ENCODE data around the gene INTS6. TPM values are rescaled to one million over a fixed set of nuclear protein-coding genes. Genes with fewer than 3 reads are reported as not detected.

Gene INTS6
- total and polyA plus RNA-seq, 11 donors: 7.7 to 30.2 (median 23.4) TPM

DNA sequence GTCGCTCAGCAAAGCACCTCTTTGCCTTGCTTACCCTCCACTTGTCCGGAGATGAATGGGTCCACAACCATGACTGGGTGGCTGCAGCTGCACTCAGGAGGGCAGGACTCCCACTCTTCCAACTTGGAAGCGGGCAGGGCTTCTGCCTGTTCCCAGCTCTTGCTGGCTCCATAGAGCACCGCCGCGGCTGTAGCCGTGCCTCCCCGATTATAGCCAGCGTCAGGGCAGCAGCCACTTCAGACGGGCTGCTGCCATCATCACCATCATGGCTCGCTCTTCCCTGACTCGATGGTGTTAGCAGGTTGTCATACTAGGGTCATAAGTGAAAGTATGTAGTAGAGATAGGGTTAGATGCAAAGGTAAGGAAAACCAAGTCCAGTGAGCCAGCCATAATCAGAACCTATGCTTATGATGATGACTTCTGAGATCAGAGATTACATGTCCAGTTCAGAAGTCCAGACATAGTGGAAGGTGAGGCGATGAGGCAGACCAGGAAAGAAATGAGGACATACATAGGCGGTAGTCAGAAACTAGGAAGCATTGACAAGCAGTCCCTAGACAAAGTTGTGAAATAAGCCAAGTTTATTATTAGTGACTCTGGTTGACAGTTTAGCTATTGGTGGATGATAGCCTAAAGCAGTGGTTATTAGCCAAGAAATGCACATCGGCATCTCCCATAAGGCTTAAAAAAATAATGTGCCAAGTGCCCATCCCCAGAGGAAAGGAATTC, 4.4 kb upstream of the INTS6 start:
- ATAC-seq (no peak), DNase-seq (no peak)
- Histone ChIP-seq H3K36me3 (peaks cover 0 to 18% (median 8%) of the 10 kb centered on the region in 9 donors), H3K4me3 (no peak overlapping the region), H3K4me1 (peaks cover 0 to 16% (median 9%) of the 10 kb centered on the region in 12 donors), H3K27me3 (no peaks in the 10 kb centered on the region), H3K9me3 (peaks cover 0 to 12% (median 3%) of the 10 kb centered on the region in 12 donors), H3K27ac (no peak overlapping the region)
- intact Hi-C loops (cut with DNase I): loop anchor here in 3 of 10 donors (5.0 to 10.0 kb wide), 3 partner anchors 125 to 338 kb away; partner anchors contain the start of gene WDFY2 (in 1 of the 3)
- TF ChIP-seq, protein P1, sequence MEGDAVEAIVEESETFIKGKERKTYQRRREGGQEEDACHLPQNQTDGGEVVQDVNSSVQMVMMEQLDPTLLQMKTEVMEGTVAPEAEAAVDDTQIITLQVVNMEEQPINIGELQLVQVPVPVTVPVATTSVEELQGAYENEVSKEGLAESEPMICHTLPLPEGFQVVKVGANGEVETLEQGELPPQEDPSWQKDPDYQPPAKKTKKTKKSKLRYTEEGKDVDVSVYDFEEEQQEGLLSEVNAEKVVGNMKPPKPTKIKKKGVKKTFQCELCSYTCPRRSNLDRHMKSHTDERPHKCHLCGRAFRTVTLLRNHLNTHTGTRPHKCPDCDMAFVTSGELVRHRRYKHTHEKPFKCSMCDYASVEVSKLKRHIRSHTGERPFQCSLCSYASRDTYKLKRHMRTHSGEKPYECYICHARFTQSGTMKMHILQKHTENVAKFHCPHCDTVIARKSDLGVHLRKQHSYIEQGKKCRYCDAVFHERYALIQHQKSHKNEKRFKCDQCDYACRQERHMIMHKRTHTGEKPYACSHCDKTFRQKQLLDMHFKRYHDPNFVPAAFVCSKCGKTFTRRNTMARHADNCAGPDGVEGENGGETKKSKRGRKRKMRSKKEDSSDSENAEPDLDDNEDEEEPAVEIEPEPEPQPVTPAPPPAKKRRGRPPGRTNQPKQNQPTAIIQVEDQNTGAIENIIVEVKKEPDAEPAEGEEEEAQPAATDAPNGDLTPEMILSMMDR (IDR thresholded peaks at IDR 0.05): no peak
- 94 to 97% (median 96%) methylated on average over 14 to 15 of the region's 15 CpGs for WGBS, 4 donors

DNA sequence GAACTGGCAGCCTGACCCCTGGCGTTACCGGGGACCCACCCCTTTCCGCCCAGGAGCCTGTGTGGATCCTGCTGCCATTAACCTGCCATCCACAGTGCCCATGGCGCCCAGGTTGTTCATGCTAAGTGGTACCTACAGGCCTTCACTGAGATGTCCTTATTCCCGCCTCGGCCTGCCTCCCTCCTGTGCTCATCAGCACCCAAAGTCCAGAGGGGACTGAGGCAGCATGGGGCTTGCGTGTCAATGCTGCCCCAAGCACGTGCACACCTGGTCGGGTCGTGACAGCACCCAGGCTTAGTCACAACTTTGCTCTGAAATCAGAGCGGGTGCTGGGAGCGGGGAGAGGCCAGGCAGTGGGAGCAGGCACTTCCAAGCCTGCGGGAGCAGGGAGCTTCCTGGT, 3.7 kb upstream of the INTS6 start:
- Histone ChIP-seq H3K27ac (no peak overlapping the region), H3K36me3 (peaks cover 0 to 18% (median 8%) of the 10 kb centered on the region in 9 donors), H3K4me1 (peaks cover 0 to 16% (median 9%) of the 10 kb centered on the region in 12 donors), H3K9me3 (peaks cover 0 to 12% (median 3%) of the 10 kb centered on the region in 12 donors), H3K27me3 (no peaks in the 10 kb centered on the region), H3K4me3 (no peak overlapping the region)
- TF ChIP-seq, protein P1 (IDR thresholded peaks at IDR 0.05): no peak
- TF ChIP-seq POLR2A (IDR thresholded peaks at IDR 0.05): no peak
- DNase-seq (no peak), ATAC-seq (no peak)
- WGBS, 4 donors: 97 to 99% (median 98%) methylated on average over 11 to 13 of the region's 13 CpGs
- intact Hi-C loops (cut with DNase I): loop anchor here in 3 of 10 donors (5.0 to 10.0 kb wide), 3 partner anchors 126 to 338 kb away; partner anchors contain the start of gene WDFY2 (in 1 of the 3)

DNA sequence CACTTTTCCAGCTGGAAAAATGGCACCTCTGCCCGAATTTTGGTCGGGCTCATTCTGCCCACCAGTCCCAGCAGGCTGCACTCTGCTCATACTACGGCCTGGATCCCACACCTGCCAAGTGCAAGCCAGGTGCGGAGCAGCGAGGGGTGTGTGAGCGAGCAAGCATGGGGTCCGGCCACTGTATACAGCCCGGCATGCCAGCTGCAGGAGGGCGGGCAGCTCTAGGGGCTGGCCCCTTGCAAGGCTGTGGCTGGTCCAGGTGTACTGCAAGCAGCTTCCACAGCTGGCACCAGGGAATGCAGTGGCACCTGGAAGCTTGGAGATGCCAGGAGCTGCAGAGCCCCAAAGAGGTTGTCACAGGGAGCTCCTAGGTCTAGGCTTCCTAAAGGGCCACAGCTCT, 2.7 kb upstream of the INTS6 start:
- H3K36me3 ChIP-seq: peaks cover 0 to 22% (median 8%) of the 10 kb centered on the region in 9 donors
- intact Hi-C loops (cut with DNase I): loop anchor here in 3 of 10 donors (5.0 to 10.0 kb wide), 3 partner anchors 127 to 339 kb away; partner anchors contain the start of gene WDFY2 (in 1 of the 3)
- no peak for ATAC-seq
- peaks cover 0 to 22% (median 15%) of the 10 kb centered on the region in 12 donors for H3K4me1 ChIP-seq
- peaks cover 0 to 12% (median 3%) of the 10 kb centered on the region in 12 donors for H3K9me3 ChIP-seq
- DNase-seq: peak in 2 of 5 donors; percentile 29 to 50
- TF ChIP-seq, protein P1 (IDR thresholded peaks at IDR 0.05): no peak
- TF ChIP-seq POLR2A (IDR thresholded peaks at IDR 0.05): no peak
- H3K27me3 ChIP-seq: no peaks in the 10 kb centered on the region
- WGBS, 4 donors: 95 to 99% (median 98%) methylated on average over 9 of the region's 9 CpGs
- no peak overlapping the region for H3K4me3 ChIP-seq
- H3K27ac ChIP-seq: no peak overlapping the region
